K562 (cell line): Measurements from ENCODE around the gene SLBP. TPM values are rescaled to one million over a fixed set of nuclear protein-coding genes. Genes with fewer than 3 reads are reported as not detected.

Experiments used
- ATAC-seq: fragments of 200-7000 bp; cut with Tn5 transposase; 3 replicates; pipeline ENCODE4 v1.9.1; 2020; ENCODE audit warnings: moderate library complexity
- BruUV-seq: library from RNA; stranded (reverse); fragments of 400-500 nt; replicated peaks from 2 replicates; lab custom pipeline; 2021; lab: Mats Ljungman, UMichigan
- CTCF ChIA-PET: fragments of 300-600 bp; formaldehyde crosslinking; extraction: SDS; loops from one replicate; lab custom pipeline; 2021; ENCODE audit warnings: low intra/inter-chr PET ratio; lab: Yijun Ruan, JAX
- POLR2A ChIA-PET: fragments of 300-600, 350-650 bp; sonication (Branson Sonifier 250); formaldehyde crosslinking; extraction: SDS; loops from one replicate; lab custom pipeline; 2021; ENCODE audit warnings: antibody characterized with exemption, inconsistent platforms; lab: Yijun Ruan, JAX
- DNase-seq, 4 experiments: peaks; one replicate each; pipeline versions ENCODE4 v3.0.0 to v3.0.0-alpha.2; 2011 to 2018; ENCODE audit warnings: low spot score in 3 of 4, mixed read lengths in 3 of 4; ENCODE audit errors: extremely low read depth in 1 of 4
- FAIRE-seq: peaks from 2 replicates; lab custom pipeline; 2011; peaks lifted over from hg19 to GRCh38; lab: Jason Lieb, UNC
- H2AFZ ChIP-seq: 2 replicates; pipeline ENCODE4 v1.6.0; 2011; ENCODE audit warnings: low read depth, low read length, control low read depth, inconsistent platforms
- H3K27ac ChIP-seq: fragments of 200-600 bp; 3 replicates; pipeline ENCODE4 v1.8.0; 2011; ENCODE audit warnings: low read depth, mild to moderate bottlenecking, control low read depth, inconsistent platforms, low read length, moderate library complexity, mixed read lengths; ENCODE audit errors: extremely low read depth
- H3K27me3 ChIP-seq, 2 experiments: fragments of 300-600 bp in 1 of 2; 2 replicates in 1 of 2; 3 replicates in 1 of 2; pipeline versions ENCODE4 v1.6.0 to v1.8.0; 2011; ENCODE audit warnings: inconsistent platforms in 2 of 2, low read length in 2 of 2, mild to moderate bottlenecking in 1 of 2, mixed read lengths in 1 of 2, moderate library complexity in 1 of 2; ENCODE audit not compliant: control insufficient read depth in 2 of 2, insufficient read depth in 2 of 2
- H3K36me3 ChIP-seq: fragments of 300-600 bp; 3 replicates; pipeline ENCODE4 v1.8.0; 2011; ENCODE audit warnings: mild to moderate bottlenecking, low read length, inconsistent platforms; ENCODE audit not compliant: control insufficient read depth, insufficient read depth
- H3K4me1 ChIP-seq, 2 experiments: fragments of 200-600 bp in 1 of 2; replicated peaks in 1 of 2; 2 replicates in 1 of 2; 3 replicates in 1 of 2; pipeline versions ENCODE4 v1.5.1 to v1.8.0; 2011; ENCODE audit warnings: inconsistent platforms in 2 of 2, low read length in 2 of 2, mild to moderate bottlenecking in 1 of 2, mixed read lengths in 1 of 2, moderate library complexity in 1 of 2; ENCODE audit not compliant: control insufficient read depth in 2 of 2, insufficient read depth in 2 of 2
- H3K4me2 ChIP-seq: 2 replicates; pipeline ENCODE4 v1.6.1; 2011; ENCODE audit warnings: low read length, control low read depth, inconsistent platforms, mixed read lengths; ENCODE audit not compliant: insufficient read depth
- H3K4me3 ChIP-seq: fragments of 200-600 bp; sonication (generic), shearing (Covaris generic); 2 replicates; pipeline ENCODE4 v1.5.1; 2016; ENCODE audit warnings: control low read depth, inconsistent platforms
- H3K79me2 ChIP-seq: fragments of 200-600 bp; 3 replicates; pipeline ENCODE4 v1.8.0; 2011; ENCODE audit warnings: low read length, inconsistent platforms; ENCODE audit not compliant: control insufficient read depth, insufficient read depth
- H3K9ac ChIP-seq, 2 experiments: 2 replicates each; pipeline versions ENCODE4 v1.6.0 to v1.6.1; 2011; ENCODE audit warnings: low read depth in 2 of 2, low read length in 2 of 2, control low read depth in 1 of 2, inconsistent platforms in 1 of 2, mild to moderate bottlenecking in 1 of 2, mixed read lengths in 1 of 2; ENCODE audit not compliant: insufficient read depth in 1 of 2
- H3K9me1 ChIP-seq: one replicate; pipeline ENCODE4 v1.6.0; 2011; ENCODE audit warnings: inconsistent platforms, mild to moderate bottlenecking, low read length, moderate library complexity; ENCODE audit not compliant: control insufficient read depth, insufficient read depth
- H3K9me3 ChIP-seq: replicated peaks from 2 replicates; pipeline ENCODE4 v1.5.1; 2011; ENCODE audit warnings: low read depth, low read length, inconsistent platforms; ENCODE audit not compliant: control insufficient read depth, insufficient read depth
- H4K20me1 ChIP-seq: replicated peaks from 2 replicates; pipeline ENCODE4 v1.6.1; 2011; ENCODE audit warnings: low read length, inconsistent platforms, mixed read lengths; ENCODE audit not compliant: control insufficient read depth, insufficient read depth
- ARID3A ChIP-seq: IDR thresholded peaks from 2 replicates; pipeline ENCODE4 v1.6.1; 2012; ENCODE audit warnings: low read depth, low read length, improper control_type of control experiment, borderline replicate concordance
- ARID3B ChIP-seq: fragments of 250-450 bp; sonication (Bioruptor Pico); IDR thresholded peaks from 2 replicates; pipeline ENCODE4 v1.4.0; 2020; ENCODE audit warnings: borderline replicate concordance
- CBFA2T2 ChIP-seq: fragments of 450-650 bp; conservative IDR thresholded peaks from 2 replicates; pipeline ENCODE4 v1.6.1; 2017; ENCODE audit warnings: mild to moderate bottlenecking
- CBFB ChIP-seq: sonication (generic); formaldehyde crosslinking; IDR thresholded peaks from 2 replicates; pipeline ENCODE4 v1.4.0; 2020; ENCODE audit warnings: mild to moderate bottlenecking, missing genetic modification reagents
- CSDE1 ChIP-seq, 2 experiments: fragments of 450-650 bp; IDR thresholded peaks; 2 replicates each; pipeline ENCODE4 v1.6.1; 2016; ENCODE audit warnings: mild to moderate bottlenecking in 1 of 2
- DEAF1 ChIP-seq: fragments of 450-650 bp; formaldehyde crosslinking; IDR thresholded peaks from 2 replicates; pipeline ENCODE4 v1.4.0; 2020; ENCODE audit warnings: mild to moderate bottlenecking, moderate library complexity
- MCM5 ChIP-seq: fragments of 450-650 bp; IDR thresholded peaks from 2 replicates; pipeline ENCODE4 v1.6.1; 2016; ENCODE audit warnings: low read depth
- POLR2A ChIP-seq: fragments of 450-650 bp; conservative IDR thresholded peaks from 2 replicates; pipeline ENCODE4 v1.6.1; 2016
- POLR2B ChIP-seq: fragments of 450-650 bp; IDR thresholded peaks from 2 replicates; pipeline ENCODE4 v1.6.1; 2018; ENCODE audit warnings: low read depth; ENCODE audit not compliant: partially characterized antibody
- SAP30 ChIP-seq: fragments of 200-600 bp; sonication (generic); IDR thresholded peaks from 2 replicates; pipeline ENCODE4 v1.6.1; 2012; ENCODE audit warnings: borderline replicate concordance, low read depth, mild to moderate bottlenecking, moderate library complexity, low read length, control low read depth, inconsistent platforms; ENCODE audit not compliant: insufficient read depth, poor library complexity, severe bottlenecking
- SIN3A ChIP-seq, 2 experiments: fragments of 150-350 bp in 1 of 2; IDR thresholded peaks; 2 replicates each; pipeline ENCODE4 v1.6.1; 2011 to 2016; ENCODE audit warnings: borderline replicate concordance in 2 of 2, low read depth in 2 of 2, low read length in 2 of 2, mild to moderate bottlenecking in 2 of 2, moderate library complexity in 2 of 2; ENCODE audit not compliant: control insufficient read depth in 1 of 2
- TCF3 ChIP-seq: sonication (generic); formaldehyde crosslinking; IDR thresholded peaks from 2 replicates; pipeline ENCODE4 v1.4.0; 2020; ENCODE audit warnings: mild to moderate bottlenecking, missing genetic modification reagents
- TFAP4 ChIP-seq: sonication (generic); formaldehyde crosslinking; IDR thresholded peaks from 2 replicates; pipeline ENCODE4 v1.8.0; 2022; ENCODE audit warnings: missing genetic modification reagents, mild to moderate bottlenecking, moderate library complexity, borderline replicate concordance
- ZNF277 ChIP-seq: fragments of 250-450 bp; sonication (Bioruptor Pico); IDR thresholded peaks from 2 replicates; pipeline ENCODE4 v1.8.0; 2022; ENCODE audit warnings: inconsistent platforms, mild to moderate bottlenecking, moderate library complexity, borderline replicate concordance
- WGBS: fragments of 100-300 bp; shearing (Covaris generic); methylation state at CpG from one replicate; pipeline ENCODE4 v1.1.6; 2016; ENCODE audit warnings: low coverage, mixed read lengths; ENCODE audit not compliant: insufficient coverage; ENCODE audit errors: missing lambda C conversion rate; 5-methylcytosine and 5-hydroxymethylcytosine counted together
- in situ Hi-C: fragments of 300-500 bp; cut with MboI; formaldehyde crosslinking; loops from 4 replicates; pipeline ENCODE4 v1.15.0; 2018; ENCODE audit warnings: inconsistent platforms, mixed read lengths
- intact Hi-C: fragments of 100-400 bp; cut with micrococcal nuclease; formaldehyde crosslinking; loops from 2 replicates; pipeline ENCODE4 v1.14.2; 2022
- polyA plus RNA-seq, 8 experiments: library from polyadenylated mRNA; depleted of rRNA in 4 of 8; stranded (reverse) in 5 of 8; unstranded in 3 of 8; fragments of >200 nt; fragmentation: Nextera tagmentation in 2 of 8; fragmentation: Illumina TruSeq in 1 of 8; extraction: Ambion mirVana in 2 of 8; extraction: Trizol in 1 of 8; gene quantifications; 2 replicates each; pipeline versions ENCODE4 v1.2.1 to v1.2.3, GENCODE V29; 2011 to 2014; ENCODE audit warnings: inconsistent platforms in 1 of 8, missing spikeins in 1 of 8
- total RNA-seq, 7 experiments: library from RNA; depleted of rRNA in 6 of 7; stranded (reverse); fragments of >200 nt in 6 of 7; fragmentation: Illumina TruSeq in 2 of 7; extraction: Trizol in 2 of 7; gene quantifications; 2 replicates each; pipeline versions ENCODE4 v1.2.1 to v1.2.3, GENCODE V29; 2011 to 2021; ENCODE audit warnings: low replicate concordance in 1 of 7

The SLBP gene
- total and polyA plus RNA-seq, 9 of the 15 experiments (the other 6 are each of a cell fraction or from before 2014, with no cell fraction given), result 49.4 to 221 (median 162) TPM

- no TSS peak for BruUV-seq
- H3K27ac ChIP-seq, result peak overlapping the region; percentile 100
- H3K4me2 ChIP-seq, result peak overlapping the region; percentile 98
- DNase-seq (peak in 1 of 4 experiments; percentile 35), ATAC-seq (peak; percentile 0), FAIRE-seq (no peak)
- under 1% methylated on average over 19 of the region's 22 CpGs for WGBS
- peak overlapping the region; percentile 96; the same call in 1 of the 2 replicates for H2AFZ ChIP-seq
- in situ Hi-C loops, result no loop called here
- peak overlapping the region; percentile 95 to 100 for H3K9ac ChIP-seq
- H3K9me3 ChIP-seq, result no peaks in the 10 kb centered on the region
- intact Hi-C loops, result no loop called here
- peaks cover 28 to 46% of the 10 kb centered on the region in 2 experiments; a peak in 4 of 5 replicates for H3K4me1 ChIP-seq
- H3K9me1 ChIP-seq, result no peaks in the 10 kb centered on the region
- no peaks in the 10 kb centered on the region for H3K27me3 ChIP-seq
- H4K20me1 ChIP-seq, result peaks cover 25% of the 10 kb centered on the region; the same call in 1 of the 2 replicates
- peaks cover 57% of the 10 kb centered on the region; the same call in 2 of the 3 replicates for H3K36me3 ChIP-seq
- CTCF ChIA-PET, result interaction anchor here (0.9 kb wide), 1 partner anchor 18 kb away, joined by 3 read pairs; no protein-coding TSS in a partner anchor
- H3K4me3 ChIP-seq, result peak overlapping the region; percentile 86
- H3K79me2 ChIP-seq, result peaks cover 93% of the 10 kb centered on the region
- POLR2A ChIA-PET, result interaction anchor here (0.9 to 6.8 kb wide), 5 partner anchors 9 to 20 kb away, joined by 3 to 49 read pairs (median 5); no protein-coding TSS in a partner anchor
- TF ChIP-seq SIN3A (IDR thresholded peaks at IDR 0.05; ENCODE audit: borderline replicate concordance in 2 of 2, control insufficient read depth in 1 of 2, low read depth in 2 of 2, low read length in 2 of 2) (peak; percentile 20 to 30; a peak in 2 of 4 replicates), TCF3 (no peak), ARID3B (CRISPR knock-in tag) (no peak), ZNF277 (no peak), CSDE1 (IDR thresholded peaks at IDR 0.05) (no peak), ARID3A (no peak), TFAP4 (no peak), POLR2A (no peak), DEAF1 (CRISPR knock-in tag) (no peak), SAP30 (peak; percentile 58), POLR2B (no peak), MCM5 (no peak), CBFB (CRISPR knock-in tag) (no peak), CBFA2T2 (no peak)
Observed at GRCh38 chr4:1711055-1711570, 1.0 kb downstream of the SLBP start.
